GM18520 (cell line): ENCODE data around the gene PLGRKT.
"Not testable (repeated sequence)": the region's sequence is repeated elsewhere in the genome, so short reads cannot be mapped to it uniquely, and the experiment has no call there.

Source experiments
- ATAC-seq: cut with Tn5 transposase; IDR thresholded peaks from one replicate; pipeline ENCODE4 v1.9.1; 2021; ENCODE audit not compliant: unreplicated experiment

PLGRKT gene

DNA sequence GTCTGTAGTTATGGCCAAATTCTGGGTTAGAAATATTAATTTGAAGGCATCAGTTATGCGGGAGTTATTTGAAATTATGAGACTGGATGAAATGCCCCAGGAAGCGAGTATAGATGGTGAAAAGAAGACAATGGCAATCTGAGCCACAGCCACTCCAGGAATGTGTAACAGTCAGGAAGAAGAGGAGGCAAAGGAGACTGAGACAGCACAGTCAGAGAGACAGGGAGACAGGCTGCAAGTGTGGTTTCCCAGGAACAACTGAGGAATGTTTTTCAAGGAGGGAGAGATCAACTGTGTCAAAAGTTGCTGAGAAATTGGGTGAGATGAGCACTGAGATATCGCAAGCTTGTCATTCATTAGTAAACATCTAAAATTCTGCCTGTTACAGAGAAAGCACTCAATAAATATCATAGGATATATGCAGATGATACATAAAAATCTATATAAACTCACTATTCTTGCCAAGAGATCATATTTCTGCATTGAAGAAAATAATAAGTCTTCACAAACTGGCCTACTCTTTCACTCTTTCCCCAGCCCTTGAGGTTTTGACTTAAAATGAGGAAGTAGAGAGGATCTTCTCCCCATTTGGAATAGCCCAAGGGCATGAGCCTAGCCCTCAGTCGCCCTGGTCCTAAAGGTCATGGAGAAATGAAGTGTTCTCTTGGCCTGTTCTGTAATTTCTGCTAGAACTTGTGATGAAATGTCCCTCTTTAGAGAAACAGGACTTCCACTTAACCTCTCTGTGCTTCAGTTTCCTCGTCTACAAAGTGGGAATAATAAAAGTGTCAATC lies 49.5 kb downstream of the PLGRKT start:
- no peak for ATAC-seq

DNA sequence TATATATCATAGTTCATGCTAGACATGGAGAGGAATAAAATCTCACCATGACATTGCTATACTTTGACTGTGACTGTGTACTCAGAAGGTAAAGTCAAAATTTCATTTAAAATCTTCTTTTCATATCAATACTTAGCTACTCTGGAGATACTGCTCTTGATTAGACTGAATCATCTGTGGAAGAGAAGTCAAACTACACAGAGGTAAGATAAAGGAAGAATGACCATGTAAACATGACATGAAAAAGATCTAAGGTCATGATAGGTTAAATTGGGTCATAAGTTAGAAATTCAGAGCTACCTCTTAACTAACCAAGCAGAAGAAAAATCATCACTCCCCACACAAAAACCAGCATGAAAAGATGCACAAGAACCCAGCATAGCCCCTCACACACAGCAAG lies 53.3 kb downstream of the PLGRKT start:
- no peak for ATAC-seq

DNA sequence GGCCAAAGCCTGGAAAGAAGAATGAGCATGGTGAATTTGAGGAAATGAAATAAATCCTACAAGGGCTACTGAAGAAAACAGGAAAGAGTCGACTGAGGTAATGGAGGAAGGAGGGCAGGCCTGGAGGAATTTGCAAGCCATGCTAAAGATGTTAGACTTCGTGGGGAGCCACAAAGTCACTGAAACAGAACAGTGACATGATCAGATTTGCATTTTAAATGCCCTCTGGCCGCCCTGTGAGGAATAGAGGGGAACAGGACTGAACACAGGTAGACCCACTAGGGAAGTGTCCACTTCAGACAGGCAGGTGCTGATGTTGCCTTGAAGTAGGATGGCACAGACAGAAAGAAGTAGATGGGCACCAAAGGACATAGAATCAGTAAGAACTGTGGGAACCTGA lies 55.2 kb downstream of the PLGRKT start:
- ATAC-seq = no peak

DNA sequence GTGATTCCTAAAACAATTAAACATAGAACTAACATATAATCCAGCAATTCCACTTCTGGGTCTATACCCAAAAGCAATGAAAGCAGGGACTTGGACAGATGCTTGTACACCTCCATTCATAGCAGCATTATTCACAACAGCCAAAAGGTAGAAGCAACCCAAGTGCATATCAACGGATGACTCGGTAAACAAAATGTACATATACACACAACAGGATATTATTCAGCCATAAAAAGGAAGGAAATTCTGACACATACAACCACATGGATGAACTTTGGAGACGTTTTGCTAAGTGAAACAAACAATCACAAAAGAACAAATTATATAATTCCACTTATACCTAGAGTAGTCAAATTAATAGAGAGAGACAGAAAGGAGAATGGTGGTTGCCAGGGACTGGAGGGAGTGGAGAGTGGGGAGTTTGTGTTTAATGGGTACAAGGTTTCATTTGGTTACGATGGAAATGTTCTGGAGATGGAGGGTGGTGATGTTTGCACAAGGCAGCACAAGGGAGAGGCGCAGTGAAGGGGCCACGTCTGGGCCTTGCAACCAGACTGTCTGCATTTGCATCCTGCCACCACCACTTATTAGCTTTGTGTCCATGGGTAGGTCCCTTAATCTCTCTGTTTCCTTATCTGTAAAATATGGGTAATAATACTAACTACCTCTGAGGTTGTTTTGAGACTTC lies 61.8 kb downstream of the PLGRKT start:
- ATAC-seq = no peak

DNA sequence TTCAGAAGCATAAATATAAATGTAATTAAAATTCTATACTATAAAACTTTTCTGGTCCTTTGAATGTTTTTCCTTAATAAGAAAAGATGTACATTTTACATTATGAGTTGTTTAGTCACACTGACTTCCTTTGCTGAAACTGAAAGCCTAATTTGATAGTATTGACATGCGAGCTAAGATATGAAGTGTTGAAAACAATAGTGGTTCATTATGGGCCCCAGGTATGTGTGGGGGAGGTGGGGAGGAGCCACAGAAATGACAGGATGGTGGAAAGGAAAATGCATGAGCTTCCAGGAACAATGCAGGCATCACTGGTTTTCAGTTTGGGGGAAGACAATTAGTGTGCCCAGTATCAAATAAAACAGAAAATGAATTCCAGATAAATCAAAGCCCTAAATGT lies 62.6 kb downstream of the PLGRKT start:
- ATAC-seq = no peak

DNA sequence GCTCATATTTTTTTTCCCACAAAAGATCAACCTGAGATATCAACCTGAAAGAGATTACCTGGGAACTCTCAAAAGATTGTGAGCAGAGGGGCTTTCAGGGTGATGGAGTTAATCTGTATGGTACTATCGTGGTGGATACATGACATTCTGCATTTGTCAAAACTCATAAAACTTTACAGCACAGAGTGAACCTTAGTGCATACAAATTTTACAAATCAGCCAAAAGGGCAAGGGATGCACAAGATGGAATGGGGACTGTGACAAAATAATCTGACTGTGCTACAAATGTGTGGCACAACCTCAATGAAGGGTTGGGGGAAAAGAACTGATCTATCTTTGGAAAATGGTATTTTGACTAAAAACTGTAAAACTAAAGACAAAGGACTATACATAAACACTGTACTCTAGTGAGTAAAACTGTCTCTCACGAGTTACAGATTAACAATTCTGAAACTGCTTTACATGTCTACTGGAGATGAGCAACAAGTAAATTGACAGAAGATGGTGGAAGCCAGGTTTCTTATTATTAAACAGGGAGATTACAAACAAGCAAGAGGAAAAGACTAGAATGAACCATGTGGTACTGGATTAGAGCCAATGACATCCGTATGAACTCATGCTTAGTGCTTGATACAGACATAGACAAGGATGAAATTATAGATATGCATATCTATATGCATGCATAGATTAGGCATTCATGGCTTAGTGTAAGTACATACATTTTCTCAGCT lies 73.3 kb downstream of the PLGRKT start:
- peak; percentile 95 for ATAC-seq

DNA sequence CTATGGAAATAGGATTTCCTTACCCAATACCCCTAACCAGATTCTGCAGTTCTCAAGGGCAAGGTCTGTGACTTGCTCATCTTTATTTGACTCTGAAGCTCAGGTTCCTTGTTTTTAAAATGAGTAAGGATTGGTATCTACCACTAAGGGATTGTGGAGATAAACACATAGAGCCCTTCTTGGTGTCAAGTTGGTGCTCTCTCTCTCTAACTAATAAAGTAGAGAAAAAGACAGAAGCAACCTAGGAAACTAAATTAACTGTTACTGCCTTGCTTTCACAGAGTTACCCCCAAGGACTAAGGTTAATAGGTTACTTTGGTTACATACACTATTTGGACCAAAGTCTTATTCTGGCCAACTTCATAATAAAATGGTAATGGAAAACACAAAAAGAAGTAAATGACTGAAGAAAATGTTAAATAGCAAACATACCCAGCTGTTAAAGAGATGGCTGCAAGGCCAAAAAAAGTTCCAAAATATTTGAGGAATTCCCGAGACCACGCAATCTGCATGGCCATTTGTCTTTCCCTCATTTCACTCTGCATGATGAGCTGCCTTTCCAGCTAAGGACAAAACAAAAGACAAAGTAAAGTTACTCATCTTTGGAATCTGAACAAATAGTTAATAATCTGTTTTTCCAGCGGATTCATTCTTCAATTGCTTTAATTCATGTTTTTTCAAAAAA lies 76.3 kb downstream of the PLGRKT start:
- no peak for ATAC-seq

DNA sequence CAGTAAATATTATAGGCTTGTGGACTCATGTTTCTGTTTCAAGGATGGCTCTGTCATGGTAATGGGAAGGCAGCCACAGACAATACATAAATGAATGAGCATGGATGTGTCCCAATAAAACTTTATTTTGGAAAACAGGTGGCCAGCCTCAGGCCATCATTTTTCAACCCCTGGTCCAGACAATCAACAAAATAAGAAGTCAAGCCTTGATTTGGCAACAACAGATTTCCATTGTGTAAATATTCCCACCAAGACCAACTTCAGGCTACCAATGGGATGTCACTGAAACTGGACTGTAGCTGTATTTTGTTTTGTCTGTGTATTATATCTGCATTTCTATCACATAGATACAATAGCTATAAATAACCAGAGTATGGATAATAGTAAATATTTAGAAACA lies 77.4 kb downstream of the PLGRKT start:
- ATAC-seq = no peak

DNA sequence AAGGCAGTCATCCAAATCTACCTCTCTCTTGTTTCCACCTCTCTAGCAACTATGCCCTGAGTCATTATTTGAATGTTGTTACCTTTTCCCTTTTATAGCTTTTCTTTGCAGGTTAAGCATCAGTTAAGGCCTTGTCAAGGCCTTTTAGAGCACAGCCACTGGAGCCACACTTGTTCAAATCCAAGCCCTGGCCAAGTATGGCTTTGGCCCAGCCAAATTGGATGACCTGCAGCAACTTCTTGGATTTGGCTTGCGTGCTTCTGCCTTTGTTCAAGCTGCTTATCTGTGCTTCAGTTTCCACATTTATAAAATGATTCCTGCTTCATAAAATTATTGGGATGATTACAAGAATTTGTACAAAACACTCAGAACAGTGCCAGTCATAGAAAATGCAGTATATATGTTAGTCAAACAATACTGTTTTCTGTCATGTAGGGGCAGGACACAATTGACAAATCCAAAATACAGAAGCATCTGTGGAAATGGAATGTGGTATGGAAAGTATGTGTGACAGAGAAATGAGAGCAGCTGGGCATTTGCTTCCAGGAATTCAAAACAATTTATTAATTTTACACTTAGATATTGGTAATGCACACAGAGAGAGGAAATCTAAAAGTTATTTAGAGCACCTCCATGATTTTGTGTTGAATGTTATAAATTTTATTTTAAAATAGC lies 80.2 kb downstream of the PLGRKT start:
- no peak for ATAC-seq

DNA sequence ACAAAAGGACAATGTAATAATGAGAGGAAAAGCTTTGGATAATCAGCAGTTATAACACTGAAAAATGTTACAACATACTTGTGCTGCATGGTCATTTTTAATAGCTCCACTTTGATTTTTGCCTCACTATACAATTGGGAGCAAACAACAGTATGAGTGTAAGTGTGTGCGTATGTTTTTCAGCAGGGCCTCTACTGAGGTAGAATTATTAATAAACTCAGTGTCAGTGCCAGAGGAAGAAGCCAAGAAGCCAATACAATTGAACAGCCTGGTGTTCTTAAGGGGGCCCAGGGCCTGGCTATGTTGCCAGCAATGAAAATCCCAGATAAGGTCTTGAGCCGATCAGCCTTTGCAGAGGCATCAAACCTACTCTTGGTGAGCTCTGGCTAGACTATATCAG lies 81.9 kb downstream of the PLGRKT start:
- ATAC-seq = no peak

DNA sequence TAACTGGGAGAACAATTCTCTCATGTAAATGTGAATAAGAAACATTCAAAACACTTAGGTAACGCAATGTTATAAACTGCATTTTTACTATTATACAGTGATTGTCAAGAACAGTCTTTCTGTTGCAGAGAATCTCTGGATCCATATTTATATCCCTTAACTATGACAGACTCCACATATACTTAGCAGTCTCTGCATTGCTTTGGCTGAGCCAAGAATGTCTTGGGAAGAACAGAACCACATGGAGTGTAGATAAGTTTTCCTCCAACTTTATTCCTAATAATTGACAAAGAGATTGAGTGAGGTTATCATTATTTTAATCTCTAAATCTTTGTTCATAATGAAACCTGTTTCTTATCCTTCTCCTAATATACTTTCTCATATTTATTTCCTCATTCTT lies 82.5 kb downstream of the PLGRKT start:
- ATAC-seq = no peak

DNA sequence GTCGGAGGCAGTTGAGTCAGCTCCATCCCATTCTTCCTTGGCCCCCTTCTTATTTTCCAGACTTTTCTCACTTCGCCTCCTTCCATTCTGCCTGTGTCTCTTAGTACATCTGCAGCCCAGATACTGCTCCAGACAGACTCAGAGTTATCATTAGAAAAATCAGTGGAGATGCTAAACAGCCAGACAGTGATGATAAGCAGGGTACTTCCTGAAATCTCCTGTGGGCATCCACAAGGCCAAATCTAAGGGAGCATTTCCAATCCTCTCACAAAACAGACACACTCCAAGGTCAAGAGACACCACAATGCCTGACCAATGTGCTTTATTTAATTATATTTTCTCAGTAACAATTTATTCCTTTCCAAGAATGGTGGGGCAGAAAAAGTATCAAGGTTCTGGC lies 83.5 kb downstream of the PLGRKT start:
- no peak for ATAC-seq

DNA sequence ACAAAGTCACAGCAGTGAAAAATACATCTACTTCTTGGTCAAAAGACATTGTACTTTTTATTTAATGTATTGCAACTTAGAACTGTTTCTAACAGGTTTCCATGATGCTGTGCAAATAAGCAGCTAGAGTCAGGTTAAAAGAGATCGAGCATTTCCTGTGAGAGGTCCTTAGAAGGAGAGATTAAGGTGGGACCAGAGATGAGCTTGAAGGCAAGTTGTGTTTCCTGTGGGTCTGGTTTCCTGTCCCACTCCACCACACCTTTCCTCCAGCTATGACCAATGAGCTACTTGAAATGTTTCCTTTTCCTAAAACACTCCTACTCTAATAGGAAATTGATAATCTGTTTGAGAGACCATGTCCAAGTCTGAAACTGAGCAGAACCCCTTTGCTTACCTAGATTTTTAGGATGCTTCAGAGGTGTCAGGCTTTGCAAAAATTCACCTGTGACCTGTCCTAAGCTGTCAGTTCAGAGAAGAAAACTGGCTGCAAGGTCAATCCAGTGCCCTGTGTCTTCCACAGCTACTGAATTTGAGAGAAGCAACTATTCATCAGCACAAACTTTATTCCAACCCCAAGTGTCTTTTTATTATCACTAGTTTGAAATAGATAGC lies 85.0 kb downstream of the PLGRKT start:
- ATAC-seq = no peak

DNA sequence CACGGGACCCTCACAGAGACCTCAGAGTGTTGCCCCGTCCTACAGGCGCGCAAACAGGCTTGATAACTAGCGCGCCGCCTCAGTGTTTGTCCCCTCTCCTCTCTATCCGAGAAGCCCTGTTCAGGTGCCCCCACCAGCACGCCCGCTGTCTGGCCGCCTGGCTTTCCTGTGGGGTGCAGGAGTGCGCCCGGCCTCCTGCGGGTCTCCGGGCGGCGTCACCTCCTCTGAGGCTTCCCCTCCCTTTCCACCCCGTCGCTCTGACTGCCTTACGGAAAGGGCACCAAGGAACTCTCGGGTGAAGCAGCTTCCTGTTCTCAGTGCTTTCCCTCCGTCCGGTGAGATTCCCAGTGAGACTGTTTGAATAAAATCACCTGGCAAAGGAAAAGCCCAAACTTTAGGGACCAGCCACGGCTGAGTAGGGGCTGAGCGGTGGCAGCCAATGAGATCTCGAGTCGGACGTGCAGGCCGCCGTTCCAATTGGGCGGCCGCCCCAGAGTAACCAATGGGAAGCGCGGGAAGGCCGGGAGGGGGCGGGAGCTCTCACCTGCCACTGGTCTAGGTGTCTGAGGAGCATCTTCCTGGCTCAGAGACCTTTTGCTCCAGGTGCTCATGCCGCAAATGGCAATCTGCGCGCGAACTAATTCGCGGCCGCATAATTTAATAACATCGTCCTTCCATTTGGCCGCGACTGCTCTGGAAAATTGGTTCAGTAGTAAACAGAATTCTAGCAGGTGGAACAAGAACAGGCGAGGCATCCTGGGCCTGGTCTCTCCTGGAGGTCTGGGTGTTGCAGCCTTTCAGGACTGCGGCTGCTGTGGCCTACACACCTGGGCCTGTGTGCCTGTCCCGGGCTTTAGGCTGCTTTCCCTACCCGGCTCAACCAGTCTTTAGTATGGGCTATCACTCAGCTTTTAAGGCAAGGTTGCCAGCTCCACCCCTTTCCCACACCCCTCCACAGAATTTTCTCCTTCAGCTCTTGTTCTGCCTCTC lies 98.4 kb downstream of the PLGRKT start, which contains the start of gene RLN1:
RLN1 (minus strand) TSS at position 885 of the 990 bp plus-strand sequence; CDS start at position 755, 130 bp downstream.
- ATAC-seq = peak; percentile 97

DNA sequence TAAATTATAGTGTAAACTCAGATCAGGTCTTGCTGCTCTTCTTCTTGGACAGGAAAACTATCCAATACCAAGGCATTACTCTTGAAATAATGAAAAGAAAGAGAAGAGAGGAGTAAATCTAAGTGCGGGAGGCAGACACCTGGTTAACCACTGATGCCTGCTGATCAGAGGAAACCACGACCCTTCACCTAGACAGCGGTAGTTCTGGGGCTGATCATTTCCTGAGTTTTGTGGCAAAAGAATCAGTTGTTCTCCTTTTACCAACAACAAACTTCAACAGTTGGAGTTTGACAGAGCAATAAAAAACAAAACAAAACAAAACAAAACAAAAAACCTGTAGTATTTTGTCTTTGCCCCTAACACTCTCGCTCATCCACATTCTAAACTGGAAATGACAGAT lies 101.0 kb downstream of the PLGRKT start:
- ATAC-seq = no peak

DNA sequence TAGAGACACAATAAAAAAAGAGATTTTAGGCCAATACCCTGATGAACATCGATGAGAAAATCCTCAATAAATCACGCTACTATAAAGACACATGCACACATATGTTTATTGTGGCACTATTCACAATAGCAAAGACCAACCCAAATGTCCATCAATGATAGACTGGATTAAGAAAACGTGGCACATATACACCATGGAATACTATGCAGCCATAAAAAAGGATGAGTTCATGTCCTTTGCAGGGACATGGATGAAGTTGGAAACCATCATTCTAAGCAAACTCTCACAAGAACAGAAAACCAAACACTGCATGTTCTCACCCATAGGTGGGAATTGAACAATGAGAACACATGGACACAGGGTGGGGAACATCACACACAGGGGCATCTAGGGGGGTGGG lies 106.4 kb downstream of the PLGRKT start:
- ATAC-seq = not testable (repeated sequence)

DNA sequence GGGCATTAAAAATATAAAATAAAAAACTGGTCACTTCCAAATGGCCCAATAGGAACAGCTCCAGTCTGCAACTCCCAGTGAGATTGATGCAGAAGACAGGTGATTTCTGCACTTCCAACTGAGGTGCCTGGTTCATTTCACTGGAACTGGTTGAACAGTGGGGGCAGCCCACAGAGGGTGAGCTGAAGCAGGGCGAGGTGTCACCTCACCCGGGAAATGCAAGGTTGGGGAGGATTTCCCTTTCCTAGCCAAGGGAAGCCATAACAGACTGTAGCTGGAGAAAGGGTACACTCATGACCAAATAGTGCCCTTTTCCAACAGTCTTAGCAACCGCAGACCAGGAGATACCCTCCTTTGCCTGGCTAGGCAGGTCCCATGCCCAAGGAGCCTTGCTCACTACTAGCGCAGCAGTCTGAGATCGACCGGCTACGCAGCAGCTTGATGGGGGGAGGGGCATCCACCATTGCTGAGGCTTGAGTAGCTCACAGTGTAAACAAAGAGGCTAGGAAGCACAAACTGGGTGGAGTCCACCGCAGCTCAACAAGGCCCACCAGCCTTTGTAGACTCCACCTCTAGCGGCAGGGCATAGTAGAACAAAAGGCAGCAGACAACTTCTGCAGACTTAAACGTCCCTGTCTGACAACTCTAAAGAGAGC lies 110.7 kb downstream of the PLGRKT start:
- no peak for ATAC-seq

DNA sequence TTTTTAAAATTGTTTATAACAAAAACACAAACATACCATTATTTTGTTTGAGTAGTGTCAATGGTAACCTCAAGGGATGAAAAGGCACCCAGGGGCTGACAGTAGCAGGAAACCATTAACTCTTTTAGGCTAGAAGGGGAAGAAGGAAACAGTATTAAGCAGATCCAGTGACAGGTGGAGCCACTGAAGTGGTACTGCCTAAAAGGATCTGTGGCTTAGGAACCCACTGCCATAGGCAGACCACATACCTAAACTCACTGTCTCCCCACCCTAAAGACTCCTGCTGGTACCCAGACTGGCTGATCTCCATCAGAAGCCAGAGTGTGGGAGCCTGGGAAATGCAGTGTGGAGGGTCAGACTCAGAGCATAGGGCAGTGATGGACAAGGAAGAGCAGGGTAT lies 111.5 kb downstream of the PLGRKT start:
- ATAC-seq = no peak

DNA sequence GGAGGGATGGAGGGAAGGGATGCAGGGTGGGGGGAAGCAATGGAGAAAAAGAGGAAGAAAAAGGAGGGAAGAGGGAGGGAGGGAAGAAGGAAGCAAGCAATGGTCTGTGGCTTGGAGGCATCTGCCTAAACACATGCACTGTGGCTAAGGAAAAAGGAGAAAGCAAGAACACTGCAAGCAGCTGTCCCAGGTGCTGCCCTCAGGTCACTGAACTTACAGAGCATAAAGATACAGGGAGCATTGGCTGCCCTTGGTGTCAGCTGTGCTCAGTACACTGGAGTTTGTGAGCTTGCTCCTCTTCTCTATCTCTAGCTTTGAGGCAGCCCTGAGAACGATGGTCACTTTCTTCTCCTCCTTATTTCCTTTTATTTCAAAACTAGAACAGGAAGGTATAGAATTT lies 116.1 kb downstream of the PLGRKT start:
- ATAC-seq = not testable (repeated sequence)
